GM12878 (cell line): ENCODE results near the gene BORCS6. TPM values are rescaled to one million over a fixed set of nuclear protein-coding genes. Genes with fewer than 3 reads are reported as not detected.

Experiments used
- ASH2L ChIP-seq: fragments of 300-600, 200-600 bp; sonication (generic); IDR thresholded peaks from 2 replicates; pipeline ENCODE4 v1.6.1; 2017; ENCODE audit warnings: low read depth, mild to moderate bottlenecking, borderline replicate concordance
- EED ChIP-seq: sonication (generic); IDR thresholded peaks from 2 replicates; pipeline ENCODE4 v1.6.1; 2016; ENCODE audit warnings: antibody characterized with exemption, low read depth
- GATAD2B ChIP-seq: fragments of 450-650 bp; conservative IDR thresholded peaks from 2 replicates; pipeline ENCODE4 v1.6.1; 2017; ENCODE audit warnings: low read depth, mild to moderate bottlenecking, moderate library complexity
- HDAC2 ChIP-seq: fragments of 200-600 bp; sonication (generic); IDR thresholded peaks from 2 replicates; pipeline ENCODE4 v1.6.1; 2017
- HDGF ChIP-seq: fragments of 450-650 bp; IDR thresholded peaks from 2 replicates; pipeline ENCODE4 v1.6.1; 2016; ENCODE audit warnings: antibody characterized with exemption
- IKZF2 ChIP-seq, 2 experiments: fragments of 450-650 bp; IDR thresholded peaks; 2 replicates each; pipeline ENCODE4 v1.6.1; 2017; ENCODE audit warnings: mild to moderate bottlenecking in 2 of 2, moderate library complexity in 2 of 2
- IRF5 ChIP-seq: fragments of 450-650 bp; IDR thresholded peaks from 2 replicates; pipeline ENCODE4 v1.6.1; 2017; ENCODE audit warnings: borderline replicate concordance
- JUNB ChIP-seq: IDR thresholded peaks from 2 replicates; pipeline ENCODE4 v1.6.1; 2016; ENCODE audit warnings: antibody characterized with exemption, mild to moderate bottlenecking
- KDM1A ChIP-seq: fragments of 200-600 bp; sonication (generic); IDR thresholded peaks from 2 replicates; pipeline ENCODE4 v1.6.1; 2016; ENCODE audit warnings: borderline replicate concordance
- MEF2B ChIP-seq: fragments of 450-650 bp; IDR thresholded peaks from 2 replicates; pipeline ENCODE4 v1.6.1; 2018; ENCODE audit warnings: mild to moderate bottlenecking, moderate library complexity; ENCODE audit not compliant: partially characterized antibody, poor library complexity, severe bottlenecking
- MTA2 ChIP-seq: fragments of 450-650 bp; IDR thresholded peaks from 2 replicates; pipeline ENCODE4 v1.6.1; 2016; ENCODE audit warnings: low read depth, mild to moderate bottlenecking, moderate library complexity
- MTA3 ChIP-seq: IDR thresholded peaks from 2 replicates; pipeline ENCODE4 v1.6.1; 2012; ENCODE audit warnings: low read length, inconsistent platforms, borderline replicate concordance
- MYC ChIP-seq: IDR thresholded peaks from 2 replicates; pipeline ENCODE4 v1.6.1; 2011; ENCODE audit warnings: mild to moderate bottlenecking, low read length, moderate library complexity, inconsistent platforms; ENCODE audit not compliant: insufficient read depth, insufficient replicate concordance, insufficient read length, severe bottlenecking
- NBN ChIP-seq: fragments of 450-650 bp; IDR thresholded peaks from 2 replicates; pipeline ENCODE4 v1.6.1; 2016
- NFIC ChIP-seq: IDR thresholded peaks from 2 replicates; pipeline ENCODE4 v1.6.1; 2012; ENCODE audit warnings: low read depth, mild to moderate bottlenecking, inconsistent platforms, low read length, moderate library complexity
- NFXL1 ChIP-seq: fragments of 450-650 bp; IDR thresholded peaks from 2 replicates; pipeline ENCODE4 v1.6.1; 2017; ENCODE audit warnings: antibody characterized with exemption, mild to moderate bottlenecking, borderline replicate concordance
- NFYB ChIP-seq: IDR thresholded peaks from 2 replicates; pipeline ENCODE4 v1.6.1; 2011; ENCODE audit warnings: low read depth, mild to moderate bottlenecking, low read length, improper control_type of control experiment, moderate library complexity; ENCODE audit not compliant: insufficient read depth
- NR2C1 ChIP-seq: fragments of 450-650 bp; IDR thresholded peaks from 2 replicates; pipeline ENCODE4 v1.6.1; 2017; ENCODE audit warnings: antibody characterized with exemption, mild to moderate bottlenecking, moderate library complexity
- NR2C2 ChIP-seq: IDR thresholded peaks from 2 replicates; pipeline ENCODE4 v1.6.1; 2011; ENCODE audit warnings: borderline replicate concordance, low read depth; ENCODE audit not compliant: control insufficient read depth, insufficient read length
- PKNOX1 ChIP-seq: fragments of 450-650 bp; IDR thresholded peaks from 2 replicates; pipeline ENCODE4 v1.6.1; 2016; ENCODE audit warnings: mild to moderate bottlenecking
- POLR2AphosphoS5 ChIP-seq: IDR thresholded peaks from 2 replicates; pipeline ENCODE4 v1.6.1; 2011; ENCODE audit warnings: mild to moderate bottlenecking, low read length, inconsistent platforms
- RFX5 ChIP-seq: IDR thresholded peaks from 2 replicates; pipeline ENCODE4 v1.6.1; 2011; ENCODE audit warnings: low read depth, low read length, improper control_type of control experiment
- SIN3A ChIP-seq: IDR thresholded peaks from 2 replicates; pipeline ENCODE4 v1.6.1; 2012; ENCODE audit warnings: low read depth, low read length, improper control_type of control experiment
- SIX5 ChIP-seq: IDR thresholded peaks from 2 replicates; pipeline ENCODE4 v1.6.1; 2011; ENCODE audit warnings: mild to moderate bottlenecking, low read depth, low read length, moderate library complexity; ENCODE audit not compliant: severe bottlenecking
- SMAD5 ChIP-seq: IDR thresholded peaks from 2 replicates; pipeline ENCODE4 v1.6.1; 2016; ENCODE audit warnings: antibody characterized with exemption, low read depth
- SMC3 ChIP-seq: IDR thresholded peaks from 2 replicates; pipeline ENCODE4 v1.6.1; 2011; ENCODE audit warnings: low read length, improper control_type of control experiment, borderline replicate concordance
- SUZ12 ChIP-seq: fragments of 200-600 bp; sonication (generic); IDR thresholded peaks from one replicate; pipeline ENCODE4 v1.6.1; 2018; ENCODE audit warnings: antibody characterized with exemption, mild to moderate bottlenecking; ENCODE audit not compliant: unreplicated experiment
- YBX1 ChIP-seq: fragments of 450-650 bp; IDR thresholded peaks from 2 replicates; pipeline ENCODE4 v1.6.1; 2016; ENCODE audit warnings: antibody characterized with exemption
- YY1 ChIP-seq: IDR thresholded peaks from 2 replicates; pipeline ENCODE4 v1.6.1; 2011; ENCODE audit warnings: low read depth, mild to moderate bottlenecking, low read length
- ZNF217 ChIP-seq: fragments of 450-650 bp; IDR thresholded peaks from 2 replicates; pipeline ENCODE4 v1.6.1; 2017; ENCODE audit warnings: antibody characterized with exemption, mild to moderate bottlenecking
- ZNF384 ChIP-seq: IDR thresholded peaks from 2 replicates; pipeline ENCODE4 v1.6.1; 2012; ENCODE audit warnings: low read depth, mild to moderate bottlenecking, low read length, improper control_type of control experiment, borderline replicate concordance
- polyA plus RNA-seq, 11 experiments: library from polyadenylated mRNA; depleted of rRNA in 4 of 11; unstranded in 6 of 11; stranded (reverse) in 5 of 11; fragments of >200 nt; fragmentation: Nextera tagmentation in 4 of 11; fragmentation: Illumina TruSeq in 1 of 11; extraction: Ambion mirVana in 4 of 11; extraction: Trizol in 1 of 11; gene quantifications; 1 replicate in 1 of 11; 2 replicates in 10 of 11; pipeline versions ENCODE4 v1.2.1 to v1.2.3, GENCODE V29; 2011 to 2016; ENCODE audit warnings: inconsistent platforms in 2 of 11, missing spikeins in 2 of 11, low read depth in 1 of 11
- total RNA-seq, 4 experiments: library from RNA; depleted of rRNA in 3 of 4; stranded (reverse); fragments of >200 nt in 3 of 4; fragmentation: Illumina TruSeq in 1 of 4; extraction: Trizol in 1 of 4; gene quantifications; 2 replicates each; pipeline versions ENCODE4 v1.2.1 to v1.2.3, GENCODE V29; 2013 to 2021
- TF ChIP-seq, protein P1 (sequence below): fragments of 450-650 bp; IDR thresholded peaks from 2 replicates; pipeline ENCODE4 v1.6.1; 2016; ENCODE audit warnings: mild to moderate bottlenecking

Gene BORCS6
- total and polyA plus RNA-seq, 10 of the 15 experiments (the other 5 are each of a cell fraction or from before 2014, with no cell fraction given): 0.37 to 14.1 (median 6.7) TPM

- peak; percentile 49 for TF ChIP-seq EED
- no peak for TF ChIP-seq ZNF217
- peak; percentile 65 for TF ChIP-seq PKNOX1
- no peak for TF ChIP-seq ASH2L
- TF ChIP-seq, protein P1, sequence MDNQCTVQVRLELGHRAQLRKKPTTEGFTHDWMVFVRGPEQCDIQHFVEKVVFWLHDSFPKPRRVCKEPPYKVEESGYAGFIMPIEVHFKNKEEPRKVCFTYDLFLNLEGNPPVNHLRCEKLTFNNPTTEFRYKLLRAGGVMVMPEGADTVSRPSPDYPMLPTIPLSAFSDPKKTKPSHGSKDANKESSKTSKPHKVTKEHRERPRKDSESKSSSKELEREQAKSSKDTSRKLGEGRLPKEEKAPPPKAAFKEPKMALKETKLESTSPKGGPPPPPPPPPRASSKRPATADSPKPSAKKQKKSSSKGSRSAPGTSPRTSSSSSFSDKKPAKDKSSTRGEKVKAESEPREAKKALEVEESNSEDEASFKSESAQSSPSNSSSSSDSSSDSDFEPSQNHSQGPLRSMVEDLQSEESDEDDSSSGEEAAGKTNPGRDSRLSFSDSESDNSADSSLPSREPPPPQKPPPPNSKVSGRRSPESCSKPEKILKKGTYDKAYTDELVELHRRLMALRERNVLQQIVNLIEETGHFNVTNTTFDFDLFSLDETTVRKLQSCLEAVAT: 0 out of 2 replicates have a peak, but pooled peaks have one; percentile 53
- TF ChIP-seq NR2C2: no peak
- no peak for TF ChIP-seq MYC
- TF ChIP-seq SIX5: no peak
- TF ChIP-seq GATAD2B: peak; percentile 91
- TF ChIP-seq RFX5: peak; percentile 95
- no peak for TF ChIP-seq HDGF
- TF ChIP-seq NBN: peak; percentile 69
- peak; percentile 36; the same call in 1 of the 2 replicates for TF ChIP-seq YY1
- no peak for TF ChIP-seq KDM1A
- no peak for TF ChIP-seq MTA3
- TF ChIP-seq SUZ12: no peak
- no peak for TF ChIP-seq IRF5
- no peak for TF ChIP-seq HDAC2
- TF ChIP-seq SMAD5: no peak
- TF ChIP-seq NFYB: no peak
- no peak for TF ChIP-seq YBX1
- no peak for TF ChIP-seq POLR2AphosphoS5
- TF ChIP-seq IKZF2 (IDR thresholded peaks at IDR 0.05): peak; percentile 73 to 76
- no peak for TF ChIP-seq JUNB
- peak; percentile 81 for TF ChIP-seq MEF2B
- peak; percentile 12; the same call in 1 of the 2 replicates for TF ChIP-seq MTA2
- no peak for TF ChIP-seq NFIC
- TF ChIP-seq SIN3A: peak; percentile 88
- no peak for TF ChIP-seq NR2C1
- no peak for TF ChIP-seq SMC3
- TF ChIP-seq NFXL1: no peak
- TF ChIP-seq ZNF384: no peak
Observed at GRCh38 chr17:8151120-8151640, 38.8 kb downstream of the BORCS6 start (continued).
